GM12878 (cell line): ENCODE measurements around the gene NEAT1. TPM values are rescaled to one million over a fixed set of nuclear protein-coding genes. Genes with fewer than 3 reads are reported as not detected.

Experiments
- ATAC-seq: fragments of 200-7000 bp; cut with Tn5 transposase; 3 replicates; pipeline ENCODE4 v1.9.1; 2020; ENCODE audit warnings: mild to moderate bottlenecking, moderate library complexity
- BruUV-seq: library from RNA; stranded (reverse); fragments of 400-500 nt; replicated peaks from 2 replicates; lab custom pipeline; 2021; lab: Mats Ljungman, UMichigan
- CTCF ChIA-PET: fragments of 300-600 bp; sonication (Branson Sonifier 250); formaldehyde crosslinking; extraction: SDS; loops from one replicate; lab custom pipeline; 2021; ENCODE audit warnings: inconsistent platforms; lab: Yijun Ruan, JAX
- POLR2A ChIA-PET: fragments of 350-600 bp; formaldehyde crosslinking; extraction: SDS; loops from one replicate; lab custom pipeline; 2021; ENCODE audit warnings: inconsistent platforms; lab: Charles Lee
- RAD21 ChIA-PET: fragments of 300-600 bp; sonication (Branson Sonifier 250); formaldehyde crosslinking; loops from one replicate; lab custom pipeline; 2023; ENCODE audit warnings: antibody characterized with exemption; ENCODE audit not compliant: unreplicated experiment; lab: Charles Lee
- SMC1A ChIA-PET: fragments of 300-600 bp; sonication (Branson Sonifier 250); formaldehyde crosslinking; loops from one replicate; lab custom pipeline; 2023; ENCODE audit not compliant: unreplicated experiment, uncharacterized antibody; lab: Charles Lee
- DNase-seq: peaks from one replicate; pipeline ENCODE4 v3.0.0-alpha.2; 2011; ENCODE audit warnings: low read depth, low spot score
- FAIRE-seq: peaks from 3 replicates; lab custom pipeline; 2011; peaks lifted over from hg19 to GRCh38; lab: Jason Lieb, UNC
- H2AFZ ChIP-seq: 2 replicates; pipeline ENCODE4 v1.6.0; 2011; ENCODE audit warnings: low read depth, low read length, control low read depth; ENCODE audit not compliant: control insufficient read depth
- H3K27ac ChIP-seq: 2 replicates; pipeline ENCODE4 v1.5.1; 2011; ENCODE audit warnings: control low read depth; ENCODE audit not compliant: control insufficient read depth, insufficient read depth
- H3K27me3 ChIP-seq, 2 experiments: replicated peaks in 1 of 2; 2 replicates each; pipeline versions ENCODE4 v1.6.0 to v1.6.1; 2011; ENCODE audit warnings: low read length in 1 of 2; ENCODE audit not compliant: control insufficient read depth in 2 of 2, insufficient read depth in 2 of 2
- H3K36me3 ChIP-seq, 2 experiments: 2 replicates each; pipeline ENCODE4 v1.5.1; 2011; ENCODE audit warnings: low read length in 1 of 2; ENCODE audit not compliant: control insufficient read depth in 2 of 2, insufficient read depth in 2 of 2
- H3K4me1 ChIP-seq: 2 replicates; pipeline ENCODE4 v1.6.1; 2011; ENCODE audit warnings: mild to moderate bottlenecking, low read length, moderate library complexity, mixed read lengths; ENCODE audit not compliant: control insufficient read depth, insufficient read depth
- H3K4me2 ChIP-seq: 2 replicates; pipeline ENCODE4 v1.6.0; 2011; ENCODE audit warnings: control low read depth; ENCODE audit not compliant: control insufficient read depth, insufficient read depth
- H3K4me3 ChIP-seq: fragments of 200-600 bp; sonication (generic); 2 replicates; pipeline ENCODE4 v1.5.1; 2016
- H3K79me2 ChIP-seq: 2 replicates; pipeline ENCODE4 v1.6.0; 2011; ENCODE audit warnings: low read length; ENCODE audit not compliant: control insufficient read depth, insufficient read depth
- H3K9ac ChIP-seq: 2 replicates; pipeline ENCODE4 v1.8.0; 2011; ENCODE audit warnings: low read length, control low read depth, mixed read lengths; ENCODE audit not compliant: control insufficient read depth, insufficient read depth
- H3K9me3 ChIP-seq: replicated peaks from 3 replicates; pipeline ENCODE4 v1.5.1; 2011; ENCODE audit warnings: mild to moderate bottlenecking, low read length; ENCODE audit not compliant: control insufficient read depth, insufficient read depth
- H4K20me1 ChIP-seq: 2 replicates; pipeline ENCODE4 v1.6.0; 2011; ENCODE audit not compliant: control insufficient read depth, insufficient read depth
- BHLHE40 ChIP-seq, 2 experiments: fragments of 450-650 bp in 1 of 2; IDR thresholded peaks; 2 replicates each; pipeline ENCODE4 v1.6.1; 2011 to 2017; ENCODE audit warnings: low read depth in 2 of 2, borderline replicate concordance in 1 of 2, improper control_type of control experiment in 1 of 2, low read length in 1 of 2, mild to moderate bottlenecking in 1 of 2
- IKZF1 ChIP-seq: fragments of 450-650 bp; conservative IDR thresholded peaks from 2 replicates; pipeline ENCODE4 v1.6.1; 2017; ENCODE audit warnings: antibody characterized with exemption, mild to moderate bottlenecking
- JUNB ChIP-seq: IDR thresholded peaks from 2 replicates; pipeline ENCODE4 v1.6.1; 2016; ENCODE audit warnings: antibody characterized with exemption, mild to moderate bottlenecking
- KAT2A ChIP-seq: conservative IDR thresholded peaks from 2 replicates; pipeline ENCODE4 v1.6.1; 2011; ENCODE audit warnings: low read depth, low read length; ENCODE audit not compliant: control insufficient read depth
- NFYB ChIP-seq: IDR thresholded peaks from 2 replicates; pipeline ENCODE4 v1.6.1; 2011; ENCODE audit warnings: low read depth, mild to moderate bottlenecking, low read length, improper control_type of control experiment, moderate library complexity; ENCODE audit not compliant: insufficient read depth
- PML ChIP-seq: IDR thresholded peaks from 2 replicates; pipeline ENCODE4 v1.6.1; 2012; ENCODE audit warnings: low read length, inconsistent platforms
- POLR2A ChIP-seq: IDR thresholded peaks from 2 replicates; pipeline ENCODE4 v1.6.1; 2011; ENCODE audit warnings: low read depth, mild to moderate bottlenecking, low read length
- POLR2AphosphoS2 ChIP-seq: IDR thresholded peaks from 2 replicates; pipeline ENCODE4 v1.6.1; 2011; ENCODE audit warnings: low read depth, mild to moderate bottlenecking, low read length, improper control_type of control experiment, moderate library complexity
- SREBF2 ChIP-seq: IDR thresholded peaks from 2 replicates; pipeline ENCODE4 v1.6.1; 2012; ENCODE audit warnings: mild to moderate bottlenecking, low read length
- WGBS: methylation state at CpG from one replicate; pipeline ENCODE4 v1.1.6; 2016; ENCODE audit warnings: low lambda C conversion rate; ENCODE audit not compliant: insufficient replicate concordance, insufficient coverage; ENCODE audit errors: missing lambda C conversion rate; 5-methylcytosine and 5-hydroxymethylcytosine counted together
- in situ Hi-C: fragments of 300-500 bp; cut with MboI; formaldehyde crosslinking; loops from 9 replicates; pipeline ENCODE4 v1.14.3; 2018; ENCODE audit warnings: mixed read lengths
- intact Hi-C: fragments of 100-400 bp; cut with micrococcal nuclease; formaldehyde crosslinking; loops from one replicate; pipeline ENCODE4 v1.14.2; 2022; ENCODE audit not compliant: unreplicated experiment
- polyA plus RNA-seq, 11 experiments: library from polyadenylated mRNA; depleted of rRNA in 4 of 11; unstranded in 6 of 11; stranded (reverse) in 5 of 11; fragments of >200 nt; fragmentation: Nextera tagmentation in 4 of 11; fragmentation: Illumina TruSeq in 1 of 11; extraction: Ambion mirVana in 4 of 11; extraction: Trizol in 1 of 11; gene quantifications; 1 replicate in 1 of 11; 2 replicates in 10 of 11; pipeline versions ENCODE4 v1.2.1 to v1.2.3, GENCODE V29; 2011 to 2016; ENCODE audit warnings: inconsistent platforms in 2 of 11, missing spikeins in 2 of 11, low read depth in 1 of 11
- total RNA-seq, 4 experiments: library from RNA; depleted of rRNA in 3 of 4; stranded (reverse); fragments of >200 nt in 3 of 4; fragmentation: Illumina TruSeq in 1 of 4; extraction: Trizol in 1 of 4; gene quantifications; 2 replicates each; pipeline versions ENCODE4 v1.2.1 to v1.2.3, GENCODE V29; 2013 to 2021
- TF ChIP-seq, protein P1 (sequence below): IDR thresholded peaks from 2 replicates; pipeline ENCODE4 v1.6.1; 2011; ENCODE audit warnings: borderline replicate concordance, low read depth, mild to moderate bottlenecking, moderate library complexity, mixed read lengths, low read length; ENCODE audit not compliant: insufficient read depth; ENCODE audit errors: extremely low read length
- TF ChIP-seq, protein P2 (sequence below): fragments of 450-650 bp; IDR thresholded peaks from 2 replicates; pipeline ENCODE4 v1.6.1; 2017; ENCODE audit warnings: antibody characterized with exemption, mild to moderate bottlenecking, moderate library complexity

The NEAT1 gene
- total and polyA plus RNA-seq, 10 of the 15 experiments (the other 5 are each of a cell fraction or from before 2014, with no cell fraction given) = 13.6 to 328 (median 69.4) TPM

DNA sequence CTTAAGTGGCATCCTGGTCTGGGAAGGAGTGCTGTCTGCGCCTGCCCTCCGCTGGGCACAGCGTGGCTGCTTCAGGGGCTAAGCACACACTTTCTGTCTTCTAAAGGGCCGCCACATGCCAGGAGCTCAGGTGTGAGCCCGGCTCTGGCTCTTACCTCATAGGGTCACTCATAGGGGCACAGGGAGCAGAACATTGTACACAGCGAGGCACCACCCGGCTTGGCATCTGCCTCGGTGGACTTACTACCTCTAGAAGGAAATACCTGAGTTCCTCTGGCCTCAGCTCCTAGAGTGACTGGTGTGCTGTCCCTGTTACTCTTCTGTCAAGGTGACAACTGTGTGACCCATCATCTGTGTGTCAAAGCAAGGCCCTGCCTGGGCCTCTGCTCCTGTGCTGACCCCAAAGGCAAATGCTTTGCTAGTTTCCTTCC lies 13.4 kb downstream of the NEAT1 start:
- RAD21 ChIA-PET = no interaction called here
- no peak overlapping the region for H3K9ac ChIP-seq
- H3K4me3 ChIP-seq = no peak overlapping the region
- intact Hi-C loops (no loop called here), in situ Hi-C loops (no loop called here)
- peaks cover 39% of the 10 kb centered on the region for H3K4me1 ChIP-seq
- no peak overlapping the region for H3K27ac ChIP-seq
- peaks cover 70% of the 10 kb centered on the region for H3K79me2 ChIP-seq
- no peak for DNase-seq
- SMC1A ChIA-PET = interaction anchor here (1.6 to 2.5 kb wide), 4 partner anchors 10 to 22 kb away, joined by 4 to 7 read pairs (median 6); no protein-coding TSS in a partner anchor
- no peak overlapping the region for H3K4me2 ChIP-seq
- no peaks in the 10 kb centered on the region for H3K27me3 ChIP-seq
- ATAC-seq = no peak
- POLR2A ChIA-PET = interaction anchor here (0.6 to 1.9 kb wide), 5 partner anchors 12 to 40 kb away, joined by 3 to 7 read pairs (median 5); partner anchors contain the start of gene NEAT1
- FAIRE-seq = no peak
- BruUV-seq = no TSS peak
- H2AFZ ChIP-seq = no peak overlapping the region
- 91% methylated on average over 8 of the region's 8 CpGs for WGBS
- no peaks in the 10 kb centered on the region for H3K9me3 ChIP-seq
- CTCF ChIA-PET = interaction anchor here (1.5 kb wide), 1 partner anchor 74 kb away, joined by 4 read pairs; no protein-coding TSS in a partner anchor
- no peaks in the 10 kb centered on the region for H4K20me1 ChIP-seq
- peaks cover 2 to 17% of the 10 kb centered on the region in 2 experiments for H3K36me3 ChIP-seq
- no peak for TF ChIP-seq SREBF2
- TF ChIP-seq POLR2AphosphoS2 = 0 out of 2 replicates have a peak, but pooled peaks have one; percentile 14
- TF ChIP-seq KAT2A = no peak
- TF ChIP-seq, all 136 proteins: peak for 1

DNA sequence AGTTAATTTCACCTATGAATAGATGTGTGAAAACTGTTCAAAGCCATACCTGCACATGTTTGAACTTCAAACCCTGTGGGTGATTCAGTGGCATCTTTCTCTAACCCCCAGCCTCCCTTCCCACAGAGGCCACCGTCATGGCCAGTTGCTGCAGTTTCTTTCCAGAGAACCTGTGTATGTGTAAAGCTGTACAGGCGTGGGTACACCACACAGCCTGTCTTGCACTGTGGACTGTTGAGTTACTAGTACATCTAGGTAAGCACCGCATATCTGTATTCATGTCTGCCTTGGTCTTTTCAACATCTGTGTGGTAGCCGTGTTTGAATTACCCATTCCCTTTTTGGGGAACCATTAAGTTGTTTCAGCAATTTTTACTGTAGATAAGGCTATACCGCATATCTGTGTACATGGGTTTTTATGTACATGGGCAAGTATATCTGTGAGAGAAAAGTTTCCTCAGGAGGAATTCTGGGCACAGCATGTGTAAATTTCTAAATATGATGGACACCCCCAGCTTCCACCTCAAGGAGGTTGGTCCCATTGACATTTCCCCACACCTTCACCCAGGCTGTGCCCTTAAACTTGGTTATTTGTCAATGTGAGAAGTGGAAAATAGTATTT lies 13.9 kb downstream of the NEAT1 start:
- ChIA-PET RAD21 (interaction anchor here (0.8 to 1.8 kb wide), 6 partner anchors 12 to 73 kb away, joined by 3 to 4 read pairs (median 4); no protein-coding TSS in a partner anchor), POLR2A (interaction anchor here (0.5 to 1.9 kb wide), 6 partner anchors 10 to 69 kb away, joined by 3 to 7 read pairs (median 6); partner anchors contain the start of gene NEAT1), SMC1A (interaction anchor here (1.0 to 2.5 kb wide), 9 partner anchors 10 to 65 kb away, joined by 3 to 8 read pairs (median 5); no protein-coding TSS in a partner anchor), CTCF (interaction anchor here (0.7 to 1.5 kb wide), 5 partner anchors 17 to 76 kb away, joined by 3 to 9 read pairs (median 4); no protein-coding TSS in a partner anchor)
- no peak overlapping the region for H3K4me3 ChIP-seq
- H3K9ac ChIP-seq = no peak overlapping the region
- no peak overlapping the region for H3K27ac ChIP-seq
- no peak overlapping the region for H2AFZ ChIP-seq
- no peak for ATAC-seq
- over 99% methylated on average over 5 of the region's 5 CpGs for WGBS
- peaks cover 43% of the 10 kb centered on the region for H3K4me1 ChIP-seq
- no peak for DNase-seq
- H3K36me3 ChIP-seq = peaks cover 2 to 17% of the 10 kb centered on the region in 2 experiments
- H3K27me3 ChIP-seq = no peaks in the 10 kb centered on the region
- FAIRE-seq = no peak
- in situ Hi-C loops = no loop called here
- H3K79me2 ChIP-seq = peaks cover 68% of the 10 kb centered on the region
- no peak overlapping the region for H3K4me2 ChIP-seq
- H3K9me3 ChIP-seq = no peaks in the 10 kb centered on the region
- intact Hi-C loops = no loop called here
- no peaks in the 10 kb centered on the region for H4K20me1 ChIP-seq
- TF ChIP-seq NFYB (no peak), IKZF1 (0 out of 2 replicates have a peak, but pooled peaks have one; percentile 14), JUNB (no peak), PML (0 out of 2 replicates have a peak, but pooled peaks have one; percentile 20), POLR2A (peak; percentile 62; the same call in 1 of the 2 replicates), BHLHE40 (IDR thresholded peaks at IDR 0.05; ENCODE audit: borderline replicate concordance in 1 of 2, low read depth in 2 of 2, low read length in 1 of 2) (peak in 1 of 2 experiments; percentile 43; a peak in 1 of 4 replicates)
- TF ChIP-seq, protein P1, sequence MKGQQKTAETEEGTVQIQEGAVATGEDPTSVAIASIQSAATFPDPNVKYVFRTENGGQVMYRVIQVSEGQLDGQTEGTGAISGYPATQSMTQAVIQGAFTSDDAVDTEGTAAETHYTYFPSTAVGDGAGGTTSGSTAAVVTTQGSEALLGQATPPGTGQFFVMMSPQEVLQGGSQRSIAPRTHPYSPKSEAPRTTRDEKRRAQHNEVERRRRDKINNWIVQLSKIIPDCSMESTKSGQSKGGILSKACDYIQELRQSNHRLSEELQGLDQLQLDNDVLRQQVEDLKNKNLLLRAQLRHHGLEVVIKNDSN = no peak
- TF ChIP-seq, protein P2, sequence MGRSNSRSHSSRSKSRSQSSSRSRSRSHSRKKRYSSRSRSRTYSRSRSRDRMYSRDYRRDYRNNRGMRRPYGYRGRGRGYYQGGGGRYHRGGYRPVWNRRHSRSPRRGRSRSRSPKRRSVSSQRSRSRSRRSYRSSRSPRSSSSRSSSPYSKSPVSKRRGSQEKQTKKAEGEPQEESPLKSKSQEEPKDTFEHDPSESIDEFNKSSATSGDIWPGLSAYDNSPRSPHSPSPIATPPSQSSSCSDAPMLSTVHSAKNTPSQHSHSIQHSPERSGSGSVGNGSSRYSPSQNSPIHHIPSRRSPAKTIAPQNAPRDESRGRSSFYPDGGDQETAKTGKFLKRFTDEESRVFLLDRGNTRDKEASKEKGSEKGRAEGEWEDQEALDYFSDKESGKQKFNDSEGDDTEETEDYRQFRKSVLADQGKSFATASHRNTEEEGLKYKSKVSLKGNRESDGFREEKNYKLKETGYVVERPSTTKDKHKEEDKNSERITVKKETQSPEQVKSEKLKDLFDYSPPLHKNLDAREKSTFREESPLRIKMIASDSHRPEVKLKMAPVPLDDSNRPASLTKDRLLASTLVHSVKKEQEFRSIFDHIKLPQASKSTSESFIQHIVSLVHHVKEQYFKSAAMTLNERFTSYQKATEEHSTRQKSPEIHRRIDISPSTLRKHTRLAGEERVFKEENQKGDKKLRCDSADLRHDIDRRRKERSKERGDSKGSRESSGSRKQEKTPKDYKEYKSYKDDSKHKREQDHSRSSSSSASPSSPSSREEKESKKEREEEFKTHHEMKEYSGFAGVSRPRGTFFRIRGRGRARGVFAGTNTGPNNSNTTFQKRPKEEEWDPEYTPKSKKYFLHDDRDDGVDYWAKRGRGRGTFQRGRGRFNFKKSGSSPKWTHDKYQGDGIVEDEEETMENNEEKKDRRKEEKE = no peak
- TF ChIP-seq, all 136 proteins: peak for 4
- no TSS peak for BruUV-seq
